ENCODE measurements around the gene SLC39A11. TPM values are rescaled to one million over a fixed set of nuclear protein-coding genes. Genes with fewer than 3 reads are reported as not detected.

The SLC39A11 gene
- total RNA-seq, 1 experiment from 2014 or later: 15.8 TPM

DNA sequence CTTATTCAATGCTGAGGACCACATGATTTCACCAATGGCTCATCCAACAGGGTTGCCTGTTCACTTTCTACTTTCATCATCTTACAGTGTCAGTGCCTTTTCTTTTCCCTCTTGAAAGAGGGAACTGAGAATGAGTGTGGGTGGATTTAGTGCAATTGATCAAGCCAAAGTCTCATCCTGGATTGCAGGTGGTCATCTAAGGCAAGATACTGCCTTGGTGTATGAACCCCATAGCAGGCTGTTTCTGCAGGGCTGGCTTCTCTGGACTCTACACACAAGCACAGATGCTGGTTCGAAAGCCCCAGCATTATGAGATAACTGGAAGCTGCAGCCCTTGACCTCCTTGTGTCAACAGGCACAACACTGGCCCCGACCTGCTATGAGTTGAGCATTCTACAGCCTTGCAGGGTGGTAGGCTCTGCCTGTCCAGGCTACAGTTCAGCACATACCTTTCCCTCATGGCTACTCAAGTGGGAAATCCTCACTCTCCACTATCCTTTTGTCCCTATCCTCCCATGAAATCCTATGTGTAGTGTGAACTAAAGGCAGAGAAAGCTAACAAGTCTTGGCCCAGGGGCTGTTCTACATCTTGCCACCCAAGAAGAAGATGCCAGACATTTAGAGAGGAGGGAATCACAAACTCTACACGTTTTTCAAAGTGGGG lies 358.7 kb downstream of the SLC39A11 start:
- no peaks in the 10 kb centered on the region for H3K36me3 Mint-ChIP-seq (ENCODE audit: insufficient read depth, unreplicated experiment)
- DNase-seq (ENCODE audit: unreplicated experiment): no peak
- BruUV-seq (replicated peaks): no TSS peak
- TF ChIP-seq, protein P1, sequence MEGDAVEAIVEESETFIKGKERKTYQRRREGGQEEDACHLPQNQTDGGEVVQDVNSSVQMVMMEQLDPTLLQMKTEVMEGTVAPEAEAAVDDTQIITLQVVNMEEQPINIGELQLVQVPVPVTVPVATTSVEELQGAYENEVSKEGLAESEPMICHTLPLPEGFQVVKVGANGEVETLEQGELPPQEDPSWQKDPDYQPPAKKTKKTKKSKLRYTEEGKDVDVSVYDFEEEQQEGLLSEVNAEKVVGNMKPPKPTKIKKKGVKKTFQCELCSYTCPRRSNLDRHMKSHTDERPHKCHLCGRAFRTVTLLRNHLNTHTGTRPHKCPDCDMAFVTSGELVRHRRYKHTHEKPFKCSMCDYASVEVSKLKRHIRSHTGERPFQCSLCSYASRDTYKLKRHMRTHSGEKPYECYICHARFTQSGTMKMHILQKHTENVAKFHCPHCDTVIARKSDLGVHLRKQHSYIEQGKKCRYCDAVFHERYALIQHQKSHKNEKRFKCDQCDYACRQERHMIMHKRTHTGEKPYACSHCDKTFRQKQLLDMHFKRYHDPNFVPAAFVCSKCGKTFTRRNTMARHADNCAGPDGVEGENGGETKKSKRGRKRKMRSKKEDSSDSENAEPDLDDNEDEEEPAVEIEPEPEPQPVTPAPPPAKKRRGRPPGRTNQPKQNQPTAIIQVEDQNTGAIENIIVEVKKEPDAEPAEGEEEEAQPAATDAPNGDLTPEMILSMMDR (IDR thresholded peaks at IDR 0.05; ENCODE audit: unreplicated experiment): no peak
- CTCF ChIA-PET: interaction anchor here (1.0 to 2.4 kb wide), 2 partner anchors 9 to 635 kb away, joined by 4 to 14 read pairs; no protein-coding TSS in a partner anchor
- intact Hi-C loops (cut with micrococcal nuclease): no loop called here
- H3K9me3 Mint-ChIP-seq (ENCODE audit: unreplicated experiment): no peaks in the 10 kb centered on the region
- POLR2A ChIA-PET: no interaction called here
- H3K4me1 Mint-ChIP-seq (ENCODE audit: insufficient read depth, unreplicated experiment): no peaks in the 10 kb centered on the region
- no peak overlapping the region for H3K4me3 Mint-ChIP-seq (ENCODE audit: unreplicated experiment)
- H3K27me3 Mint-ChIP-seq (ENCODE audit: insufficient read depth, unreplicated experiment): no peaks in the 10 kb centered on the region
- no peak overlapping the region for H3K27ac Mint-ChIP-seq (ENCODE audit: low read depth, unreplicated experiment)

DNA sequence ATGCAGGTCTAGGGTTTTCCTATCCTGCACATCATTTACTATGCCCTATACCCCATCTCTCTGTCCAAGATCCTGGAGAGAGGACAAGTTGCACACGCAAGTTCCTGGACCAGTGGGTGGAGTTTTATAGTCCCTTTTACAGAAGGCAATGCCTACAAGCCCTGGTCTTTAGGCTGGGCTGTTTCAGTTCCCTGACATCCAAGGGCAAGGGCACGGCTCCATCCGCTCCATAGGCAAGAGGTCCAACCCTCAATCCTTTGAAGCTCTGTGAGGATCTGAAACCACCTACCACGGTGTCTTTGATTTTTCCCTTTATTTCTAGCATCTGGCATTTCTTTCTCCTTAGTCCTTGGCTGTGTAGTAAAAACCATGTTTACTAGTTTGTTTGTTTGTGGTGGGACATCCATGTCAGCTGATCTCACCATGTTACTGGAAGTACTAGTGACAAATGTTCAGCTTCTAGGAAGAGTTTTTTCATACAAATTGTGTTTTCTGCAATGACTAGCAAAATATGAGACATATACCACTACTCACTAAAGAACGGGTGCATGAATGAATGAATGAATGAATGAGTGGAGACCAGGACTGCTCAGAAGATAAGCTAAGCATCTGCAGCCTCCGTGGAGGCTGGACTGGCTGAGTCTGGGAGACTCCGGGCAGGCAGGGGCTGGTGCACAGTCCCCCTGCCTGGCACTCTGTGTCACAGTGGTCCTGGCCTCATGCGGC lies 359.4 kb downstream of the SLC39A11 start:
- intact Hi-C loops (cut with micrococcal nuclease): no loop called here
- TF ChIP-seq, protein P1 (IDR thresholded peaks at IDR 0.05; ENCODE audit: unreplicated experiment): no peak
- CTCF ChIA-PET: interaction anchor here (1.0 to 2.4 kb wide), 2 partner anchors 8 to 636 kb away, joined by 4 to 14 read pairs; no protein-coding TSS in a partner anchor
- no peak for DNase-seq (ENCODE audit: unreplicated experiment)
- Mint-ChIP-seq H3K27ac (ENCODE audit: low read depth, unreplicated experiment) (no peak overlapping the region), H3K9me3 (ENCODE audit: unreplicated experiment) (no peaks in the 10 kb centered on the region), H3K36me3 (ENCODE audit: insufficient read depth, unreplicated experiment) (no peaks in the 10 kb centered on the region), H3K4me1 (ENCODE audit: insufficient read depth, unreplicated experiment) (no peaks in the 10 kb centered on the region), H3K4me3 (ENCODE audit: unreplicated experiment) (no peak overlapping the region), H3K27me3 (ENCODE audit: insufficient read depth, unreplicated experiment) (no peaks in the 10 kb centered on the region)
- BruUV-seq (replicated peaks): no TSS peak
- POLR2A ChIA-PET: no interaction called here

DNA sequence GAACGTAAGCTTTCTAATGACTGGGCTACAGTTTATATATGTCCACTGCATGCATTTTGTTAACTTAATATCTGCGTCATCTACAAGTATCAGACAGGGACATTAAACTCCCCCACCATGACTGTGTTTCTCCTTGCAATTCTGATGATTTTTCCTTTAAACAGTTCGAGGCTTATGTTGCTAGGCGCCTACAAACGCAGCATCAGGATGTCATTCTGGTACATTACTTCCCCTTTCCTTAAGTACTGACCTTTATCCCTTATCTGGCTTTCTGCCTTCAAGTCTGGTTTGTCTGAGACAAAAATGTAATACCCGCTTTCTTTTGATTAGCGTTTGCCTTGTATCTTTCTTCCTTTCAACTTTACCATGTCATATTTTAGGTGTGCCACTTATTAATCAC lies 362.4 kb downstream of the SLC39A11 start:
- Mint-ChIP-seq H3K27ac (ENCODE audit: low read depth, unreplicated experiment) (no peak overlapping the region), H3K9me3 (ENCODE audit: unreplicated experiment) (no peaks in the 10 kb centered on the region), H3K36me3 (ENCODE audit: insufficient read depth, unreplicated experiment) (no peaks in the 10 kb centered on the region), H3K4me3 (ENCODE audit: unreplicated experiment) (no peak overlapping the region), H3K4me1 (ENCODE audit: insufficient read depth, unreplicated experiment) (peaks cover 10% of the 10 kb centered on the region), H3K27me3 (ENCODE audit: insufficient read depth, unreplicated experiment) (no peaks in the 10 kb centered on the region)
- DNase-seq (ENCODE audit: unreplicated experiment): no peak
- CTCF ChIA-PET: no interaction called here
- POLR2A ChIA-PET: no interaction called here
- TF ChIP-seq, protein P1 (IDR thresholded peaks at IDR 0.05; ENCODE audit: unreplicated experiment): no peak
- no TSS peak for BruUV-seq (replicated peaks)
- intact Hi-C loops (cut with micrococcal nuclease): no loop called here

DNA sequence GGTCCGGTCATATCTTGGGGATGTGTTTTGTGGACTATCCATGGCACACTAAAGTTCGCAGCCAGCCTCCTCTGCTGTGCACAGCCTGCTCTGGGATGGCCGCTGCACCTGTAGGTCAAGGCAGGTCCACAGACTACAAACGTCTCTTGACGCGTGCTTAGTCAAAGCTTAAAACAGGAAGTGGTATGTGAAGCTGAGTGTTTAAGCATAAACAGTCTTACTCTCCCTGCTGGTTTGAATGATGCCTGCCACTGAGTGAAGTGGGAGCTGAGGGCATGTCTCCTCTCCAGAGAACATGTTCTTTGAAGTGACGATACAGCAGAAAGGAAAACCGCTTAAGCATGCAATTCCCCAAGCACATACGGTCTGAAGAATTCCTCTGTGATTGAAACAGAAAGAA lies 365.6 kb downstream of the SLC39A11 start:
- Mint-ChIP-seq H3K4me3 (ENCODE audit: unreplicated experiment) (no peak overlapping the region), H3K36me3 (ENCODE audit: insufficient read depth, unreplicated experiment) (no peaks in the 10 kb centered on the region), H3K27me3 (ENCODE audit: insufficient read depth, unreplicated experiment) (no peaks in the 10 kb centered on the region), H3K9me3 (ENCODE audit: unreplicated experiment) (no peaks in the 10 kb centered on the region), H3K4me1 (ENCODE audit: insufficient read depth, unreplicated experiment) (peaks cover 19% of the 10 kb centered on the region), H3K27ac (ENCODE audit: low read depth, unreplicated experiment) (no peak overlapping the region)
- BruUV-seq (replicated peaks): no TSS peak
- intact Hi-C loops (cut with micrococcal nuclease): loop anchor here (1.0 to 5.0 kb wide), 5 partner anchors 260 to 644 kb away; partner anchors contain the start of gene SLC39A11
- ChIA-PET POLR2A (interaction anchor here (0.6 to 4.7 kb wide), 4 partner anchors 11 to 505 kb away, joined by 3 to 15 read pairs (median 7); partner anchors contain the start of gene COG1), CTCF (interaction anchor here (0.6 to 5.8 kb wide), 39 partner anchors 8 to 690 kb away, joined by 3 to 165 read pairs (median 4); partner anchors contain the start of gene COG1)
- no peak for DNase-seq (ENCODE audit: unreplicated experiment)
- TF ChIP-seq, protein P1 (IDR thresholded peaks at IDR 0.05; ENCODE audit: unreplicated experiment): no peak
